K562 (cell line): ENCODE results near the gene GTF3C4. TPM values are rescaled to one million over a fixed set of nuclear protein-coding genes. Genes with fewer than 3 reads are reported as not detected.

Source experiments
- CBFB ChIP-seq: sonication (generic); formaldehyde crosslinking; IDR thresholded peaks from 2 replicates; pipeline ENCODE4 v1.4.0; 2020; ENCODE audit warnings: mild to moderate bottlenecking, missing genetic modification reagents
- CSDE1 ChIP-seq, 2 experiments: fragments of 450-650 bp; IDR thresholded peaks; 2 replicates each; pipeline ENCODE4 v1.6.1; 2016; ENCODE audit warnings: mild to moderate bottlenecking in 1 of 2
- E2F5 ChIP-seq: sonication (generic); formaldehyde crosslinking; IDR thresholded peaks from 2 replicates; pipeline ENCODE4 v1.8.0; 2022; ENCODE audit warnings: mild to moderate bottlenecking, missing genetic modification reagents
- ELF1 ChIP-seq: fragments of 200-800 bp; sonication (Bioruptor generic); IDR thresholded peaks from 2 replicates; pipeline ENCODE4 v1.6.1; 2016; ENCODE audit warnings: missing genetic modification characterization, missing compliant biosample characterization
- GABPB1 ChIP-seq: sonication (generic); formaldehyde crosslinking; IDR thresholded peaks from 2 replicates; pipeline ENCODE4 v1.8.0; 2022; ENCODE audit warnings: mild to moderate bottlenecking, missing genetic modification reagents
- HOMEZ ChIP-seq: fragments of 250-450 bp; sonication (Bioruptor Pico); IDR thresholded peaks from 2 replicates; pipeline ENCODE4 v1.4.0; 2020; ENCODE audit warnings: mild to moderate bottlenecking, moderate library complexity
- MYC ChIP-seq, 2 experiments: fragments of 250-450 bp in 1 of 2; sonication (Bioruptor Pico) in 1 of 2; IDR thresholded peaks; 2 replicates each; pipeline versions ENCODE4 v1.5.1 to v1.6.1; 2012 to 2021; ENCODE audit warnings: low read depth in 2 of 2, borderline replicate concordance in 1 of 2, improper control_type of control experiment in 1 of 2, low read length in 1 of 2, mild to moderate bottlenecking in 1 of 2, moderate library complexity in 1 of 2
- PHTF2 ChIP-seq: fragments of 250-450 bp; sonication (Bioruptor Pico); IDR thresholded peaks from 2 replicates; pipeline ENCODE4 v1.5.0; 2021; ENCODE audit warnings: mild to moderate bottlenecking
- TAF7 ChIP-seq: fragments of 450-650 bp; IDR thresholded peaks from 2 replicates; pipeline ENCODE4 v1.6.1; 2016; ENCODE audit warnings: missing genetic modification characterization, missing compliant biosample characterization
- TFAM ChIP-seq: fragments of 250-450 bp; sonication (Bioruptor Pico); conservative IDR thresholded peaks from 2 replicates; pipeline ENCODE4 v1.5.0; 2021; ENCODE audit warnings: mild to moderate bottlenecking, moderate library complexity
- TRIM24 ChIP-seq, 2 experiments: fragments of 450-650 bp; IDR thresholded peaks; 2 replicates each; pipeline ENCODE4 v1.6.1; 2016
- ZBTB11 ChIP-seq, 3 experiments: fragments of 200-800 bp in 1 of 3; fragments of 250-450 bp in 1 of 3; fragments of 450-650 bp in 1 of 3; sonication (Bioruptor Pico) in 1 of 3; sonication (Bioruptor generic) in 1 of 3; formaldehyde crosslinking in 1 of 3; IDR thresholded peaks; 2 replicates each; pipeline versions ENCODE4 v1.6.1 to v1.8.0; 2016 to 2022; ENCODE audit warnings: mild to moderate bottlenecking in 2 of 3, missing genetic modification characterization in 2 of 3, missing compliant biosample characterization in 1 of 3, moderate library complexity in 1 of 3
- ZKSCAN1 ChIP-seq: fragments of 150-350 bp; IDR thresholded peaks from 2 replicates; pipeline ENCODE4 v1.6.1; 2016; ENCODE audit warnings: low read depth, low read length
- ZNF592 ChIP-seq: fragments of 450-650 bp; IDR thresholded peaks from 2 replicates; pipeline ENCODE4 v1.6.1; 2017; ENCODE audit warnings: antibody characterized with exemption, mild to moderate bottlenecking
- polyA plus RNA-seq, 8 experiments: library from polyadenylated mRNA; depleted of rRNA in 4 of 8; stranded (reverse) in 5 of 8; unstranded in 3 of 8; fragments of >200 nt; fragmentation: Nextera tagmentation in 2 of 8; fragmentation: Illumina TruSeq in 1 of 8; extraction: Ambion mirVana in 2 of 8; extraction: Trizol in 1 of 8; gene quantifications; 2 replicates each; pipeline versions ENCODE4 v1.2.1 to v1.2.3, GENCODE V29; 2011 to 2014; ENCODE audit warnings: inconsistent platforms in 1 of 8, missing spikeins in 1 of 8
- total RNA-seq, 7 experiments: library from RNA; depleted of rRNA in 6 of 7; stranded (reverse); fragments of >200 nt in 6 of 7; fragmentation: Illumina TruSeq in 2 of 7; extraction: Trizol in 2 of 7; gene quantifications; 2 replicates each; pipeline versions ENCODE4 v1.2.1 to v1.2.3, GENCODE V29; 2011 to 2021; ENCODE audit warnings: low replicate concordance in 1 of 7

The GTF3C4 gene
- total and polyA plus RNA-seq, 9 of the 15 experiments (the other 6 are each of a cell fraction or from before 2014, with no cell fraction given): 3.9 to 20.0 (median 12.2) TPM

- TF ChIP-seq ZNF592: peak; percentile 88
- no peak for TF ChIP-seq ZKSCAN1
- peak; percentile 96 for TF ChIP-seq MYC (IDR thresholded peaks at IDR 0.05; ENCODE audit: low read depth, low read length)
- TF ChIP-seq MYC (CRISPR knock-in tag; IDR thresholded peaks at IDR 0.05; ENCODE audit: borderline replicate concordance, low read depth): peak; percentile 98
- TF ChIP-seq E2F5: peak; percentile 77; the same call in 1 of the 2 replicates
- no peak for TF ChIP-seq PHTF2 (CRISPR knock-in tag)
- peak in 1 of 2 experiments; percentile 94; a peak in 2 of 4 replicates for TF ChIP-seq CSDE1 (IDR thresholded peaks at IDR 0.05)
- peak; percentile 72 to 90 (median 81); a peak in 5 of 6 replicates for TF ChIP-seq ZBTB11 (CRISPR knock-in tag; IDR thresholded peaks at IDR 0.05)
- TF ChIP-seq HOMEZ: no peak
- TF ChIP-seq ELF1 (tag): peak; percentile 95
- peak; percentile 92 for TF ChIP-seq TAF7 (tag)
- TF ChIP-seq TFAM (CRISPR knock-in tag): no peak
- peak; percentile 88 for TF ChIP-seq CBFB (CRISPR knock-in tag)
- peak; percentile 89 for TF ChIP-seq GABPB1 (CRISPR knock-in tag)
- 0 out of 4 replicates have a peak, but pooled peaks of 1 of the 2 experiments have one; percentile 30 for TF ChIP-seq TRIM24 (IDR thresholded peaks at IDR 0.05)
Observed at GRCh38 chr9:132669698-132670456, 387 bp upstream of the GTF3C4 start, which contains the start of gene DDX31 (continued).
